Measurements from ENCODE around the gene SYTL1.

Gene SYTL1

DNA sequence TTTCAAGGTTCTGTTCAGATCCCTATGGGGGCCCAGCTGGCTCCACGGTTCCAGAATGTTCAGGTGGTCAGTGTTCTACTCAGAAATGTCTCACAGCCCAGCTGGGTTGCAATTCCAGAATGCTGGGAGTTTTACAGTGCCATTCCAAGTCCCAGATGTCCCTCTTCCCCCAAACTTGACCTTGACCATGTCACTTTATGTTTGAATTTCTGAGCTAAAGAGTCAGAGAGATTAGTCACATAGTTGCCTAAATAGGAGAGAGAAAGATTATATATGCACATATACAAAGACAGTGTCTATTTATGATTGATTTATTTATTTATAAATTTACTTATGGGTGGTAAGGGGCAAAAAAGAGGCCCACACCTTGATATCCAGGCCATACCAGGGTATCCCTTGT is 53.1 kb downstream of the SYTL1 start:
- Histone ChIP-seq H3K9me3 (ENCODE audit: low read length) (no peaks in the 10 kb centered on the region), H3K4me3 (ENCODE audit: low read depth in 1 of 2, low read length in 2 of 2) (no peak overlapping the region), H3K27ac (ENCODE audit: low read depth, low read length) (no peak overlapping the region), H3K4me1 (ENCODE audit: insufficient read depth, low read length) (peaks cover 17% of the 10 kb centered on the region), H3K36me3 (ENCODE audit: insufficient read depth, low read length) (no peaks in the 10 kb centered on the region), H3K27me3 (ENCODE audit: control insufficient read depth in 1 of 2, insufficient read depth in 2 of 2, low read length in 2 of 2) (no peaks in the 10 kb centered on the region), H3K9ac (ENCODE audit: low read length) (no peak overlapping the region)

DNA sequence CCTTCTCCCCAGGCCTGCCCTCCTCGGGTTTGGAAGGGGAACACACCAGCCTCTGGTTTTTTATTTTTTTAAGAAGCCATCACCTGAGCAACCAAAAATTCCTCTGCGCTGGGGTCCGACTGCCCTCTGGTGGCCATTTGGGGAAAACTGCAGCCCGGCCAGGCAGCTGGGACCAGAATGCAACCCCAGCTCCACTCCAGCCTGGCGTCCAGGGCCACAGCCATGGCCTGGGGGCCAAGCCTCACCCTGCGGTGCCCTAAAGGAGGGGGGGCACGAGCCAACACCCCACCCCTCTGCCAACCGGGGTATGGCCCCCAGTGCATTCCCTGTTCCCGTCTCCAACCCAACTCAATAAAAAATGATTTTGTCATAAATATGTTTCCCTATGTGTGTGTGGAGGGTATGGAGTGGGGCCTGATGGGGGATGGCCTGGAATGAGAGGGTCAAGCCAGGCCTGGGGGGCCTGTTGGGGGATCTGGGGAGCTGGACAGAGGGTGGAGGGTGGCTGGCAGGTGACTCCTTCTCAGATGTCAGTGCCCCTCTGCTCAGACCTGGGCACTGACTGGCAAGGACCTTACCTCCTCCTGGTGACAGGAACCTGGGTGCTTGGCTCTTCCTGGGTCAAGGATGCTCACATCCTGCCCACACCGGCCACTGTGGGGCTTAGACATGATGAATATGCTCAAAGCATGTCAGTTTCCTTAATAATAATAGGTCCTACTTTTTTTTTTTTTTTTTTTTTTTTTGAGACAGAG is 53.8 kb downstream of the SYTL1 start:
- H3K9ac ChIP-seq (ENCODE audit: low read length), result no peak overlapping the region
- H3K36me3 ChIP-seq (ENCODE audit: insufficient read depth, low read length), result no peaks in the 10 kb centered on the region
- no peak overlapping the region for H3K4me3 ChIP-seq (ENCODE audit: low read depth in 1 of 2, low read length in 2 of 2)
- no peaks in the 10 kb centered on the region for H3K9me3 ChIP-seq (ENCODE audit: low read length)
- peaks cover 24% of the 10 kb centered on the region for H3K4me1 ChIP-seq (ENCODE audit: insufficient read depth, low read length)
- no peaks in the 10 kb centered on the region for H3K27me3 ChIP-seq (ENCODE audit: control insufficient read depth in 1 of 2, insufficient read depth in 2 of 2, low read length in 2 of 2)
- H3K27ac ChIP-seq (ENCODE audit: low read depth, low read length), result no peak overlapping the region

DNA sequence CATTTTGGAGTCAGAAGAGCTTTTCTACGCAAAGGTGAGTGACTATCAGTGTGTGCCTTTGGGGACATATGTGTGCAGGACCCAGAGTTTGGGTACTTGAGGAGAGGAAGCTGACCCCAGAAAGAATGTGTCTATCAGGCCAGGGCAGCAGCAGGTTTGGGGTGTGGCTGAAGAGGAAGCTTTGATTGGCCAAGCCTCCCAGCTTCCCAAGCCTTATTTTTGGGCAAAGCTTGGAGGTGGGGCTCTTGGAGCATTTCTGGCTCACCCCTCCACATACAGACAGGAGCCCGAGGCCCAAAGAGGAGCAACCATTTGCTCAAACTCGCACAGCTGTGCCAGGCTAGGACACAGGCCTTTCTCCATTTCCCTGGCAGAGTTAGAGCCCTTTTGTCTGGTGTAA is 55.3 kb downstream of the SYTL1 start:
- Histone ChIP-seq H3K27me3 (ENCODE audit: control insufficient read depth in 1 of 2, insufficient read depth in 2 of 2, low read length in 2 of 2) (no peaks in the 10 kb centered on the region), H3K36me3 (ENCODE audit: insufficient read depth, low read length) (no peaks in the 10 kb centered on the region), H3K9ac (ENCODE audit: low read length) (no peak overlapping the region), H3K9me3 (ENCODE audit: low read length) (no peaks in the 10 kb centered on the region), H3K4me3 (ENCODE audit: low read depth in 1 of 2, low read length in 2 of 2) (no peak overlapping the region), H3K4me1 (ENCODE audit: insufficient read depth, low read length) (peaks cover 21% of the 10 kb centered on the region), H3K27ac (ENCODE audit: low read depth, low read length) (no peak overlapping the region)

DNA sequence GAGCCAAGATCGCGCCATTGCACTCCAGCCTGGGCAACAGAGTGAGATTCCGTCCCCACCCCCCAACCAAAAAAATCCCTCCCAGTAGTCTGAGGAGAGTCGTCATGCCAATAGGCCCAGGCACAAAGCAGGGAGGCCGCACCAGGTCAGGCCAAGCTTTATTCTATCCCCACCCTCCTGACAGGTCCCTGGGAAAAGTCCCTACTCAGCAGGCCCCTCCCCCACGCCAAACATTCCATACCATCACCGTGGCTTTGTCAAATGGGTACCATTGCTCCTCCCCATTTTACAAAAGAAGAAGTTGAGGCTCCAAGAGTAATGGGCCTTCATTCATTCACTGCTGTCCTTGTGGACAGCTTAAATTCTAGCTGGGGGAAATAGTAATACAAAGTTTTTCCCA is 55.9 kb downstream of the SYTL1 start:
- no peak overlapping the region for H3K4me3 ChIP-seq (ENCODE audit: low read depth in 1 of 2, low read length in 2 of 2)
- peaks cover 27% of the 10 kb centered on the region for H3K4me1 ChIP-seq (ENCODE audit: insufficient read depth, low read length)
- H3K9ac ChIP-seq (ENCODE audit: low read length), result no peak overlapping the region
- H3K9me3 ChIP-seq (ENCODE audit: low read length), result no peaks in the 10 kb centered on the region
- no peak overlapping the region for H3K27ac ChIP-seq (ENCODE audit: low read depth, low read length)
- H3K36me3 ChIP-seq (ENCODE audit: insufficient read depth, low read length), result no peaks in the 10 kb centered on the region
- H3K27me3 ChIP-seq (ENCODE audit: control insufficient read depth in 1 of 2, insufficient read depth in 2 of 2, low read length in 2 of 2), result no peaks in the 10 kb centered on the region

DNA sequence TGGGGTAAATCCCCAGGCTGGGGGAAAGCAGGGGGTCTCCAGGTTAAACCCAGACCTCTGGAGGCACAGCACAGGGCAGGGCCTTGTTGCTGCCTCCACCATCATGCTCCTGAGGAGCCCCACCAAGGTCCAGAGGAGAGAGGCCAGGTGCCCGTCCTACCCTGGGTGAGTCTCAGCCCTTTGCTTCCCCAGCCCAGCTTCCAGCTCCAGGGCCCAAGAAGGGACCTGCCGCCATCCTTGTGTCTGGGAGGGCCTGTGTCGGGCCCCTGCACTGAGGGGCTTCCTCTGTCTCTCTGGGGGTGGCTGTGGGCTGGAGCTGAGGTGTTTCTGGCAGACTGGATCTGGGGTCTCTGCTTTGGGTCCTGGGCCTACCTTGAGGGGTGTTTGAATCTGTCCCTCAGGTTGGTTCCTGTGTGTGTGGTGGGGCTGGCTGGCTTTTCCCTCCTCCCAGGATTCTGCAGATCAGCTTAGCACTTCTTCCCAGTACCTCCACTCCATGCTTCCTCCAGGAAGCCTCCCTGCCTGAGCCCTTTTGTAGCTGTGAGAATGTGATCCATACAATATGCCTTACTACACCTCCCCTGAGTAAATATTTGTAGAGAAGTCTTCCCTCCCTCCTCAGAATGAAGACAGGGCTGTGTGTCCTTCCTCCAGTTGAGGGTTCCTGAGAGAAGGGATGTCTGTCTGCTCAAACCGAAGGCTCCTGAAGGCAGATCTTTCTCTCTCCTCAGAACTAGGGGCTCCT is 56.8 kb downstream of the SYTL1 start:
- H3K36me3 ChIP-seq (ENCODE audit: insufficient read depth, low read length), result no peaks in the 10 kb centered on the region
- H3K4me1 ChIP-seq (ENCODE audit: insufficient read depth, low read length), result peaks cover 35% of the 10 kb centered on the region
- H3K9ac ChIP-seq (ENCODE audit: low read length), result no peak overlapping the region
- H3K9me3 ChIP-seq (ENCODE audit: low read length), result no peaks in the 10 kb centered on the region
- H3K27ac ChIP-seq (ENCODE audit: low read depth, low read length), result no peak overlapping the region
- H3K27me3 ChIP-seq (ENCODE audit: control insufficient read depth in 1 of 2, insufficient read depth in 2 of 2, low read length in 2 of 2), result no peaks in the 10 kb centered on the region
- no peak overlapping the region for H3K4me3 ChIP-seq (ENCODE audit: low read depth in 1 of 2, low read length in 2 of 2)

DNA sequence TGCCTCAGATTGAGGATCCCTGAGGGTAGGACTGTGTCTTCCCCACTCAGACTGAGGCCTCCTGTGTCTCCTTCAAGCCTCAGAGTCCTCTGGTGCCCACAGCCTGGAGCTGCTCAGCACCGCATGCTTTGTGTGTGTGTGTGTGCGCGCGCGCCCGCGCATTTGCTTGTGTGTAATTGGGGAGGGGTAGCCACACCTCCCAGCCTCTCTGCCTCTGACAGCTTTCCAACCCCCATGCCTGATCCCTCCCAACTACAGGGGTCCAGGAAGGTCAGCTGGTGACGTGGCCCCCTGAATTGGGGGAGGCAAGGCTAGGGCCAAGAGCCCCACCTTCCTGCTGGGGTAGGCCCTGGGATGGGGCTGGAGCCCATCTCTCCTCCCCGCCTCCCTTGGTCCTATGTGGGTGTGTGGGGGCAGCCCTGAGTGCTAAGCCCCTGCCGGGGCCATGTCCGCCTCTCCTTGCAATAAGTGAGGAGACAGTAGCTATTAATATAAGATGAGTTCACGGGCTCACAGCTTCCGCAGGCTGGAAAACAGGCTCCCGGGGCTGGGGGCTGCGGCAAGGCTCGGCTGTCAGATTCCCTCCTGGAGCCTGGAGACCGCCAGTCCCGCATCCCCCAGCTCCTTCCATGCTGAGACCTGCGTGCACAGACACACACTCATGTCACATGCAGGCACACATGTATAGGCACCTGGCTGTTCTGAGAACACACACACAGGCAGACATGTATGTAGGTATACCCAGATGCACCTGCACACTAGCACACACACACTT is 57.6 kb downstream of the SYTL1 start:
- Histone ChIP-seq H3K27me3 (ENCODE audit: control insufficient read depth in 1 of 2, insufficient read depth in 2 of 2, low read length in 2 of 2) (no peaks in the 10 kb centered on the region), H3K4me3 (ENCODE audit: low read depth in 1 of 2, low read length in 2 of 2) (no peak overlapping the region), H3K27ac (ENCODE audit: low read depth, low read length) (no peak overlapping the region), H3K9ac (ENCODE audit: low read length) (no peak overlapping the region), H3K36me3 (ENCODE audit: insufficient read depth, low read length) (no peaks in the 10 kb centered on the region), H3K4me1 (ENCODE audit: insufficient read depth, low read length) (peaks cover 44% of the 10 kb centered on the region), H3K9me3 (ENCODE audit: low read length) (no peaks in the 10 kb centered on the region)

DNA sequence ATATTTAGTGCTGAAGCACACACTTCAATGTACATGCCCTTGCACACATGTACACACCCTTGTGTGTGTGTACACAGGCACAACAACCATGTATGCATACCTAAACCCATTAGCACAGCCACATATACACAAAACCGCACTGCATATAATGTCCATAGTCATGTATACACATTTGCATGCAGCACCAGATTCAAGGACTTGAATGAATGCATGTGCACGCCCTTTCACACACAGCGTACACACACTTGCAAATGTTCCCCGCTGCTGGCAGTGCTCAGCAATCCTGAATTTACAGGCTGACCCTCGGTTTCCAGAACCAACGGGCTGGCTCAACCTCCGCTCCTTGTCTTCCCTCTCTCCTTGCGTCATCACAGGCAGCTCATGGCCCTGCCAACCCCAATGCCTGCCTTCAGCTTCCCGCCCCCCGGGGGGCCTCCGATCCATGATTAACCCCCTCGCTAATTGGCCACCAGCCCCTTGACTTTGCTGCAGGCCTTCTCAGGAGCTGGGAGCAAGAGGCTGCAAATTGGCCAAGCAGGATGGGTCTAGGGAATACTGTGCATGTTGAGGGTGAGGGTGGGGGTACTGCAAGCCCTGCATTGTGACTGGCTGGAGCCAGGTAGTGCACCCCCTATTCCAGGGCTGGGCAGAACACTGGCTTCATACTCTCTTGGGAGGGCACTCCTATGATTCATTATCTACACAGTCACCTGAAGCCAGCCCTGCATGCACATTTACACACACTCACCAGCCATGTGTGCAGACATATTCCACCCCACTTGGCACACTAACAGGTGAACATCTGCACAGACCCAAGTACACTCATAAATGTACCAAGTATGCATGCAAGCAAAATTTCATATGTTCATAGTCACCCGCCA is 58.5 kb downstream of the SYTL1 start:
- H3K4me1 ChIP-seq (ENCODE audit: insufficient read depth, low read length), result peaks cover 52% of the 10 kb centered on the region
- no peak overlapping the region for H3K27ac ChIP-seq (ENCODE audit: low read depth, low read length)
- no peak overlapping the region for H3K9ac ChIP-seq (ENCODE audit: low read length)

DNA sequence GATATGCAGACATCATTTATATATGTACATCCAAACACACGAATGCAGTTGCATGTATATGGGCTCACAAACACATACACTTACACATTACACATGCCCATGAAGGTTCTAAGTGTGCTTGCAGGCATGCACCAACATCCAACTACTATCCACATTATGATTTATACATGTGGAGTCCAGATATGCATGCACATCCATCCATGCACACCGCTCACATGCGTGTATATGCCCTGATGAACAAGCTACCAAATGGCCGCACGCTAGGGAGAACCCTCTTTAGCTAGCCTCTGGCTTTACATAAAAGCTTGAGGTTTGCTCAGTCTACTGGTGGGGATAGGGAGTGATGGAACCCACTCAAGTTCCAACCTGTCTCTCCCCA is 59.1 kb downstream of the SYTL1 start:
- H3K9ac ChIP-seq (ENCODE audit: low read length), result no peak overlapping the region
- no peak overlapping the region for H3K4me3 ChIP-seq (ENCODE audit: low read depth in 1 of 2, low read length in 2 of 2)
- H3K27ac ChIP-seq (ENCODE audit: low read depth, low read length), result no peak overlapping the region
- H3K4me1 ChIP-seq (ENCODE audit: insufficient read depth, low read length), result peaks cover 59% of the 10 kb centered on the region
- H3K27me3 ChIP-seq (ENCODE audit: control insufficient read depth in 1 of 2, insufficient read depth in 2 of 2, low read length in 2 of 2), result no peaks in the 10 kb centered on the region
- no peaks in the 10 kb centered on the region for H3K9me3 ChIP-seq (ENCODE audit: low read length)
- no peaks in the 10 kb centered on the region for H3K36me3 ChIP-seq (ENCODE audit: insufficient read depth, low read length)

More for the DNA sequence above, 58.5 kb downstream of the SYTL1 start:
- H3K27me3 ChIP-seq (ENCODE audit: control insufficient read depth in 1 of 2, insufficient read depth in 2 of 2, low read length in 2 of 2), result no peaks in the 10 kb centered on the region
- H3K36me3 ChIP-seq (ENCODE audit: insufficient read depth, low read length), result no peaks in the 10 kb centered on the region
- H3K9me3 ChIP-seq (ENCODE audit: low read length), result no peaks in the 10 kb centered on the region
- no peak overlapping the region for H3K4me3 ChIP-seq (ENCODE audit: low read depth in 1 of 2, low read length in 2 of 2)

DNA sequence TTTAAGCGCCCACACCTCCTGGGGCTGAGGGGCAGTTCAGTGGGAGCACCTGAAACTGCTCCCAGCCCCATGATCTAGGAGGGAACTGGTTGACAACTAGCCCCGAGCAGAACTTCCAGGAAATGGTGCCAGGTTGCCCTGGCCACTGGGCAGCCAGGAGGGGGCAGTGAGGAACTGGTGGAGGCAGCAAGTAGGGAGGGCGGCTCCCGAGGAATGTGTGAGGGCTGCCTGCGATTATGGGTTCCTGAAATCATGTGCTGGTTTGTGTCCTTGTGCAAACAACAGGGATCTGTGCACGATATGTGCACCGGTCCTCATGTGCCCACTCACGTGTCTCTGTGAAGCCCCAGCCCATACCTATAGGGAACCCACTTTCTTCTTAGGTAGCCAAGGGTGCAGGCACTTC is 60.5 kb downstream of the SYTL1 start:
- Histone ChIP-seq H3K27me3 (ENCODE audit: control insufficient read depth in 1 of 2, insufficient read depth in 2 of 2, low read length in 2 of 2) (no peaks in the 10 kb centered on the region), H3K4me1 (ENCODE audit: insufficient read depth, low read length) (peaks cover 63% of the 10 kb centered on the region), H3K27ac (ENCODE audit: low read depth, low read length) (peak overlapping the region; percentile 81), H3K9me3 (ENCODE audit: low read length) (no peaks in the 10 kb centered on the region), H3K9ac (ENCODE audit: low read length) (no peak overlapping the region), H3K36me3 (ENCODE audit: insufficient read depth, low read length) (peaks cover 8% of the 10 kb centered on the region), H3K4me3 (ENCODE audit: low read depth in 1 of 2, low read length in 2 of 2) (no peak overlapping the region)

DNA sequence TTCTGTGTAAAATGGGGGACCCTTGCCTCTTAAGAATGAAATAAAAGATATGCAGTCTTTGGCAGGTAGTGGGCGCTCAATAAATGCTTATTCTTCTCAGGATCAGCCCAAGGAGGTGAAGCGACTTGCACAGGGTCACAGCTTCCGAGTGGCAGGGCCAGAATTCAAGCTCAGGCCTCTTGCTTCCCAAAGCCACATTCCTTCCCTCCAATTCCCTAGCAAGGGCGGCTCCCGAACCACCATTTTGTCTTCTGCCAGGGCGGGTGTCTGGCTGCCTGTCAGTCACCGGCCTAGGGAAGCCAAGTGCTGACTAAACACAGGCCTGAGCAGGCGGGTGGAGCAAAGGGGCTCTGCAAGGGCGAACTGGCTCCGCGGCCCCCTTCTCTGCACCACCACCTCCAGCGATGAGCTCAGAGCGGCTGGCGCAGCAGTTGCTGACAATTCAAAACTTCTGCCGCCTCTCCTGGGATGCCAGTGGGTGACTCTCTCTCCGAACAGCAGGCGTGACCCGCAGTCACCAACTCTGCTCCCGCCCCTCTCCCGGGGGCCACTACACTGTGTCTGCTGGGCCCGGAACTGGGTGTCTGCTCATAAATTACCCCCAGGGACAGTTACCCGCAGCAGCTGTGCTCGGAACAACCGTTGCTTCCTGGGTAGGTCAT is 61.4 kb downstream of the SYTL1 start:
- Histone ChIP-seq H3K27ac (ENCODE audit: low read depth, low read length) (peak overlapping the region; percentile 81), H3K9me3 (ENCODE audit: low read length) (no peaks in the 10 kb centered on the region), H3K36me3 (ENCODE audit: insufficient read depth, low read length) (peaks cover 16% of the 10 kb centered on the region), H3K9ac (ENCODE audit: low read length) (no peak overlapping the region), H3K4me3 (ENCODE audit: low read depth in 1 of 2, low read length in 2 of 2) (peak overlapping the region; percentile 10 to 16), H3K4me1 (ENCODE audit: insufficient read depth, low read length) (peaks cover 63% of the 10 kb centered on the region), H3K27me3 (ENCODE audit: control insufficient read depth in 1 of 2, insufficient read depth in 2 of 2, low read length in 2 of 2) (no peaks in the 10 kb centered on the region)
